Gastroesophageal sphincter (tissue), 4 donors: Measurements from ENCODE around the gene INHA. TPM values are rescaled to one million over a fixed set of nuclear protein-coding genes. Genes with fewer than 3 reads are reported as not detected.

Source experiments
- ATAC-seq: fragments of 150-250 bp; one replicate; pipeline ENCODE4 v1.9.1; 2016; ENCODE audit warnings: mild to moderate bottlenecking, moderate library complexity
- H3K27ac ChIP-seq, 4 donors: fragments of 200-600 bp; sonication (generic) in 3 of 4; 1 replicate in 3 of 4; 2 replicates in 1 of 4; pipeline ENCODE4 v1.5.1; 2016 to 2019
- H3K27me3 ChIP-seq: fragments of 200-600 bp; sonication (generic); one replicate; pipeline ENCODE4 v1.5.1; 2019
- H3K36me3 ChIP-seq, 2 donors: fragments of 200-600 bp; sonication (generic); one replicate each; pipeline ENCODE4 v1.5.1; 2019; ENCODE audit warnings: control low read depth in 1 of 2
- H3K4me1 ChIP-seq, 3 donors: fragments of 200-600 bp; sonication (generic); 1 replicate in 2 of 3; 2 replicates in 1 of 3; pipeline ENCODE4 v1.5.1; 2016 to 2019; ENCODE audit warnings: control low read depth in 2 of 3
- H3K4me3 ChIP-seq, 2 donors: fragments of 200-600 bp; sonication (generic); one replicate each; pipeline ENCODE4 v1.5.1; 2019; ENCODE audit warnings: mild to moderate bottlenecking in 1 of 2, moderate library complexity in 1 of 2
- H3K9me3 ChIP-seq, 3 donors: fragments of 200-600 bp; sonication (generic); one replicate each; pipeline ENCODE4 v1.5.1; 2017 to 2019; ENCODE audit warnings: control low read depth in 2 of 3
- EP300 ChIP-seq: sonication (generic); formaldehyde crosslinking; IDR thresholded peaks from one replicate; pipeline ENCODE4 v1.6.1; 2017; ENCODE audit warnings: antibody characterized with exemption, mild to moderate bottlenecking
- POLR2A ChIP-seq, 2 donors: fragments of 450-650 bp; IDR thresholded peaks; one replicate each; pipeline ENCODE4 v1.6.1; 2017; ENCODE audit warnings: antibody characterized with exemption in 2 of 2, mild to moderate bottlenecking in 2 of 2, moderate library complexity in 1 of 2
- POLR2AphosphoS5 ChIP-seq: sonication (generic); formaldehyde crosslinking; IDR thresholded peaks from one replicate; pipeline ENCODE4 v1.6.1; 2017; ENCODE audit warnings: antibody characterized with exemption
- WGBS, 2 donors: methylation state at CpG; one replicate each; pipeline ENCODE4 v1.1.5; 2018; ENCODE audit warnings: low coverage in 1 of 2; 5-methylcytosine and 5-hydroxymethylcytosine counted together
- total RNA-seq, 4 donors: library from RNA; depleted of rRNA; stranded (reverse); fragments of >200 nt; gene quantifications; one replicate each; pipeline ENCODE4 v1.1.0, GENCODE V29; 2016
- TF ChIP-seq, protein P1 (sequence below), 4 experiments: fragments of 200-600 bp in 2 of 4; fragments of 450-650 bp in 2 of 4; sonication (generic) in 1 of 4; IDR thresholded peaks; one replicate each; pipeline ENCODE4 v1.5.1; 2017 to 2019; ENCODE audit warnings: antibody characterized with exemption in 4 of 4, mild to moderate bottlenecking in 2 of 4, moderate library complexity in 2 of 4

Gene INHA
- total RNA-seq, 4 donors from 2014 or later = 1.8 to 4.4 TPM; not detected in 2

DNA sequence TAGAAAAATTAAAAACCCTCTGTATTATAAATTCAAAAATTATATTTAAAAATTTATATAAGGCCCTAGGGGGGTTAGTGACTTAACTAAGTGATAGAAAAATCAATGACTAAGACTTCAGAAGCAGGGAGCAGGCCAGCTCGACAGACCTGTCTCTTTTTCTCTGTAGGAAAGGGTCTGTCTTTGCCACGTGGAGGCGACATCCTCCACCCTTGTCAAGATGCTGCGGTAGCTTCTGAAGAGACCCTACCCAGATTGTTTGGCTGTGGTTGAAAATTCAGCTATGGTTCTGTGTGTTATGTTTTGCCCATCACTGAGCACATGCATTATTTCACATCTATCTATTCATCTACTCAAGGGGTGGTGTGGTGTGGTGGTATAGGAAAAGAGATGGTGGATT lies 47.1 kb downstream of the INHA start:
- Histone ChIP-seq H3K36me3 (peaks cover 0 to 25% of the 10 kb centered on the region in 2 donors), H3K4me1 (peaks cover 0 to 5% (median 0%) of the 10 kb centered on the region in 3 donors), H3K27ac (no peak overlapping the region), H3K27me3 (no peaks in the 10 kb centered on the region), H3K4me3 (no peak overlapping the region), H3K9me3 (no peaks in the 10 kb centered on the region)
- ATAC-seq = no peak
- 54 to 55% methylated on average over 4 of the region's 4 CpGs for WGBS, 2 donors
- TF ChIP-seq POLR2AphosphoS5 (no peak), EP300 (no peak), POLR2A (IDR thresholded peaks at IDR 0.05) (no peak)
- TF ChIP-seq, protein P1, sequence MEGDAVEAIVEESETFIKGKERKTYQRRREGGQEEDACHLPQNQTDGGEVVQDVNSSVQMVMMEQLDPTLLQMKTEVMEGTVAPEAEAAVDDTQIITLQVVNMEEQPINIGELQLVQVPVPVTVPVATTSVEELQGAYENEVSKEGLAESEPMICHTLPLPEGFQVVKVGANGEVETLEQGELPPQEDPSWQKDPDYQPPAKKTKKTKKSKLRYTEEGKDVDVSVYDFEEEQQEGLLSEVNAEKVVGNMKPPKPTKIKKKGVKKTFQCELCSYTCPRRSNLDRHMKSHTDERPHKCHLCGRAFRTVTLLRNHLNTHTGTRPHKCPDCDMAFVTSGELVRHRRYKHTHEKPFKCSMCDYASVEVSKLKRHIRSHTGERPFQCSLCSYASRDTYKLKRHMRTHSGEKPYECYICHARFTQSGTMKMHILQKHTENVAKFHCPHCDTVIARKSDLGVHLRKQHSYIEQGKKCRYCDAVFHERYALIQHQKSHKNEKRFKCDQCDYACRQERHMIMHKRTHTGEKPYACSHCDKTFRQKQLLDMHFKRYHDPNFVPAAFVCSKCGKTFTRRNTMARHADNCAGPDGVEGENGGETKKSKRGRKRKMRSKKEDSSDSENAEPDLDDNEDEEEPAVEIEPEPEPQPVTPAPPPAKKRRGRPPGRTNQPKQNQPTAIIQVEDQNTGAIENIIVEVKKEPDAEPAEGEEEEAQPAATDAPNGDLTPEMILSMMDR (IDR thresholded peaks at IDR 0.05) = no peak

DNA sequence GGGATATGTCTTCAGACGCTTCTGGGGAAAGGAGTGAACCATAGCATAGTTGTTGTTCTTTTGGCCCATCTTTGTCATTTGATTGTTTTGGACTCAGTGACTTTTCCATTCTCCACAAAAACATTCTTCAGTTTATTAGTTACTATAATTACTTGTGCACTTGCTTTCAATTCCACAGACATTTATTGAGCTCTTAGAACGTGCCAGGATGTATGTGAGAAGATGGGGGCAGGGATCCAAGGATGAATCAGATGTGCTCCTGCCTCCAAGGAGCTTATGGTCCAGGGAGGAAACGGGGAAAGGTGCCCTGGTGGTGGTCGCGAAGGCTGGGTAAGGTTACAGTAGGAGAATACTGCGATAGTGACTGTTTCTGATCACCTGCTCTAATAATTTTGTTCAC lies 48.4 kb downstream of the INHA start:
- TF ChIP-seq POLR2AphosphoS5 = no peak
- TF ChIP-seq, protein P1 (IDR thresholded peaks at IDR 0.05) = no peak
- no peak for TF ChIP-seq EP300
- no peak for TF ChIP-seq POLR2A (IDR thresholded peaks at IDR 0.05)
- no peak for ATAC-seq
- Histone ChIP-seq H3K4me3 (no peak overlapping the region), H3K27me3 (no peaks in the 10 kb centered on the region), H3K9me3 (no peaks in the 10 kb centered on the region), H3K4me1 (peaks cover 0 to 5% (median 0%) of the 10 kb centered on the region in 3 donors), H3K27ac (no peak overlapping the region), H3K36me3 (peaks cover 0 to 12% of the 10 kb centered on the region in 2 donors)
- WGBS, 2 donors = 73 to 89% methylated on average over 6 of the region's 6 CpGs

DNA sequence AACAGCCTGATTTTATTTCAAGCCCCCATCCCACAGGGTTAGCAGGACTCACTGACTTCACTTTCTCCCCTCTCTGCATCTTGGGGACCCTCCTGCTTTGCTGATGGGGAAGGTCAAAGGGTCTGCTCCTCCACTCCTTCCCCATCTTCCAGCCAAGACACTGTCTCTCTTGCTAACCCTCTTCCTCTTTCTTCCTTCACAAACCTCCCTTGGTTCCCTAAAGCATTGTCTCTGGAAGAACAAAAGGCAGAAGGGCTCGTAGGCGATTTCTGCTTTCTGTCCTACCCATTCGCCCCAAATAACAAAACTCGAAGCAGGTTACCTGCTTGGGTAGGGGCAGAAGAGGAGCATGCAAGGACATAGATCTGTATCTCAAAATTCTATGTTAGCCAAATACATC lies 49.8 kb downstream of the INHA start:
- 83 to 87% methylated on average over 4 of the region's 4 CpGs for WGBS, 2 donors
- TF ChIP-seq POLR2AphosphoS5 = no peak
- TF ChIP-seq, protein P1 (IDR thresholded peaks at IDR 0.05) = no peak
- TF ChIP-seq EP300 = no peak
- TF ChIP-seq POLR2A (IDR thresholded peaks at IDR 0.05) = no peak
- Histone ChIP-seq H3K4me1 (peaks cover 0 to 9% (median 0%) of the 10 kb centered on the region in 3 donors), H3K4me3 (no peak overlapping the region), H3K27ac (no peak overlapping the region), H3K27me3 (no peaks in the 10 kb centered on the region), H3K36me3 (no peaks in the 10 kb centered on the region), H3K9me3 (no peaks in the 10 kb centered on the region)
- ATAC-seq = no peak

DNA sequence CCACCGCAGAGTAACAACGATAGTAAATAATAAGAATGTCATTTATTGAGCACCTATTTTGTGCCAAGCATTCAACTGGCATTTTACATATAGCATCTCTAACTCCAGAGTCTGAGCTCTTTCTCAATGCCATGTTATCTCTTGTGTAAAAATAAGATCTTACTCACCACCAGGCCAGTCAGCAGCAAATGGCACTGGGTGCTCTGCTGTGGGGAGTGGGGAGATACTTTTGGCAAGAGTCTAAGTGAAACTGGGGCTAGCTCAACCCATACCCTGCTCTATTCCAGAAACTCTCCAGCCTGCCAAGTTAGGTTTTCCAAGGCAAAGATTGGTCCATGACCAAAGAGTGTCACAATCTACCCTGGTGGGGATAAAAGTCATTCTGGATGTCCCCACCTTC lies 50.4 kb downstream of the INHA start:
- no peak for TF ChIP-seq POLR2A (IDR thresholded peaks at IDR 0.05)
- TF ChIP-seq POLR2AphosphoS5 = no peak
- TF ChIP-seq, protein P1 (IDR thresholded peaks at IDR 0.05) = no peak
- TF ChIP-seq EP300 = no peak
- H3K27ac ChIP-seq = no peak overlapping the region
- no peaks in the 10 kb centered on the region for H3K36me3 ChIP-seq
- no peaks in the 10 kb centered on the region for H3K9me3 ChIP-seq
- no peaks in the 10 kb centered on the region for H3K27me3 ChIP-seq
- 71 to 97% methylated on average over 2 of the region's 2 CpGs for WGBS, 2 donors
- ATAC-seq = no peak
- H3K4me3 ChIP-seq = no peak overlapping the region
- peaks cover 0 to 12% (median 0%) of the 10 kb centered on the region in 3 donors for H3K4me1 ChIP-seq

DNA sequence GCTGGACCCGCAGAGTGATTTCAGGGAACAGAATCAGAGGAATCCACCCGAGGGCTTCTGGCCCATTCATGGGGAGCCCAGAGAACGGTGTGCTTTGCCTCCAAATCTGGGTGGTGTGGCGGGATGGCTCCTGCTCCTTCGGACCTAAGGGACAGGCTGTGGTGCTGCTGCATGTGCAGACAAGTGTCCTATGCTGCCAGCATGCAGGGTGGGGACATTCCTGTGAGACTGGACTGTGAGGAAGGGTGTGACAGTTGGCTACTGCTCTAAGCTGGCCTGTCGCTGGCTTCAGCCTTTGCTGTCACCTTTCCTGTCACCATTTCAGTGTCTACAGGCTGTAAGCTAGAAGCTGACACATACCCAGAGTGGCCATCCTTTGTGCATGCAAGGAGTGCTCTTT lies 52.5 kb downstream of the INHA start:
- no CpG with 5 or more reads among the region's 6 CpGs for WGBS, 2 donors
- Histone ChIP-seq H3K36me3 (no peaks in the 10 kb centered on the region), H3K27me3 (no peaks in the 10 kb centered on the region), H3K4me1 (peaks cover 0 to 22% (median 6%) of the 10 kb centered on the region in 3 donors), H3K27ac (no peak overlapping the region), H3K9me3 (no peaks in the 10 kb centered on the region), H3K4me3 (no peak overlapping the region)
- TF ChIP-seq, protein P1 (IDR thresholded peaks at IDR 0.05) = no peak
- no peak for TF ChIP-seq EP300
- no peak for TF ChIP-seq POLR2A (IDR thresholded peaks at IDR 0.05)
- TF ChIP-seq POLR2AphosphoS5 = no peak
- ATAC-seq = no peak
